Measurements from ENCODE around the gene DRAXIN.

Gene DRAXIN

DNA sequence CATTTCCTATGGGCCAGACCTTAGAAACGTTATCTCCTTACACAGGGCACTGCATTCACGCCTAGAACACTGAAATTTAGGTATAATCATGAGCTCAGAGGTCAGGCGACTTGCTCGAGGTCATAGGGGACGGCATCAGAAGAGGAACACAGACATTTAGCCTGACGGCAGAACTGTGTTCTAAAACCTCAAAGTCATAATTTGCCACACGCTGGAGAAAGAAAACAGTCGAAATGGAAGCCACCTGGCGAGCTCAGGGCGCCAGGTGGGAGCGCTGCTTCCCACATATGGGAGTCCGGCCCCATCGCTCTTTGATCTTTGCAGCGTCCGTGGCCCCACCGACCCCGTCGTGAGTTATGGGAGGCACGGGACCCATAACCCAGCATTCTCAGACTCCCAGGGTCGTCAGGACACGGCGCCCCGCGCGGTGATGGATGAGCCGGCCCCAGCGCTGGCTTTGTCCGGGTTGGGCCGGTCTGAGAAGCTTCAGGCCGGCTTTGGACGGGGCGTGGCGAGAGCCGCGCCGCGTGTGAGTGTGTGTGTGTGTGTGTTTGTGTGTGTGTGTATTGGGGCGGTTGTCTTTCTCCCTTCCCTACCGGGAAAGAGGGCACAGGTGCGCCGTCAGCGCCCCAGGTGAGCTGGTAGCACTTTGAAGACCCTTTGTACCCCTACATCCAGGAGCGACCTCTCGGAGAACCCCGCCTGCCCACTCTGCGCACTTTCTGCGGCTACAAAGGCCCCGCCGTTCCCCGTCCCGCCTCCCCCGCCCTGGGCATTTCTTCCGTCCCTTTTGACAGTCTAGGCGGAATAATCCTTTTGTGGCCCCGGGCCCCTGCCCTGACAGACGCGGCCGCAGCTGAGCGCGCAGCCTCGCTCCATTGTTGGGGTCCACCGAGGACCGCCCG is 861 bp upstream of the DRAXIN start:
- DNase-seq = no peak

DNA sequence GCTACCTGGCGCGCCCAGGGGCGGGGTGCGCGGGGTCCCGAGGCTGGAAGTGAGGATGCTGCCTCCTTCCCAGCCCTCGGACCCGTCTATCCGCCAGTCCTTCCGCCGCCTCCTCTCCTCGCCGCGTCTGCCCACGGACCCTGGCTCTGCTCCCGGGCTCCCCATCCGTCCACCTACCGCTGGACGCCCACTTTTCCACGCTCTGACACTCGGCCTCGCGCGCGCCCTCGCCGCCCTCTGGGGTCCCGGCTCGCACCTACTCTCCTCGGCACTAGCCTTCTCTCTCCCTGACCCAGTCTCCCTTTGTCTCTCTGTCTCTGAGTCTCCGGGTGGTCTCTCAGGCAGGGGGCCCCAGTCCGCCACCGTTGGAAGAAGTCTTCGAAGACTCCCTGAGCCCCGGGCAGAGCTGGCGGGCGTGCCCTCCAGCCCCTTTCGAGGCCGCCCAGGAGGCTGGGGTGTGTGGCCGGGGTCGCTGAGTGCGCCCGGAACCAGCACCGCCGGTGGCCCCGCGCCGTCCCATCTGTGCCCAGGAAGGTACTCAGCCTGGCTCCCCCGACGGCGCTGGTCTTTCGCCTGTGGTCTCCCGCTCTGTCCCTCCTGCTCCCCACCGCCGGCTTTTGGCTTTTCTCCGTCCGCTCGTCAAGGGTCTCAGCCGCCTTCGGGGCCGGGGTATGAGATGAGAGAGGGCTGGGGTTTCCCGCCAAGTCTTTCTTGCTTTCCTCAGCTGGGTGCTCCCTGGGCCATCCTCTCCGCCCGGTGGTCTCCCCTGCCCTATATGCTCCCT is 610 bp downstream of the DRAXIN start:
- no peak for DNase-seq

DNA sequence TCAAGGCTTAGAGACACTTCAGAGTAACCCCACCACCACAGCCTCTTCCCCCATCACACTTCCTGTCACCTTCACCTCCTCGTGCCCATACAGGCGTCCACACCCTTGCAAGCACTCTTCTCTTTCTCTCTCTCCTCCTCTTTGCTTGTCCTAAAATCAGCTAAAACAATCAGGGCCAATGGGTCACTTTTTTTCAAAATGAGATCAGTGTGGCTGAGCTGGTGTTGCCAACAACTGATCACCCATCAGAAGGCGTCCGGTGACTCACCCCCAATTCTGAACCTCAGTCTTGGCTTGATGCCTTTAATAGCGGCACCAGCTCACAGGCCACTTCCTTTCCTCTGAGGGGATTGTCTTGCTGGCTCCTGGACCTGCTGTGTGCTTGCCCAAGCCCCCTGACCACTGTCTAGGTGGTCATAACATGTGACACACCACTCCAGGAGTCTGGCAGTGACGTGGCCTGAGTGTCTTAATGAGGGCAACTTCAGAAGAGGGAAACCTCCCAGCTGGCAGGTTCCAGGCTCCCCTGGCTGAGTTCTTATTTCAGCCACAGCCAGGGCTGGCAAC is 1.6 kb downstream of the DRAXIN start:
- no peak for DNase-seq

DNA sequence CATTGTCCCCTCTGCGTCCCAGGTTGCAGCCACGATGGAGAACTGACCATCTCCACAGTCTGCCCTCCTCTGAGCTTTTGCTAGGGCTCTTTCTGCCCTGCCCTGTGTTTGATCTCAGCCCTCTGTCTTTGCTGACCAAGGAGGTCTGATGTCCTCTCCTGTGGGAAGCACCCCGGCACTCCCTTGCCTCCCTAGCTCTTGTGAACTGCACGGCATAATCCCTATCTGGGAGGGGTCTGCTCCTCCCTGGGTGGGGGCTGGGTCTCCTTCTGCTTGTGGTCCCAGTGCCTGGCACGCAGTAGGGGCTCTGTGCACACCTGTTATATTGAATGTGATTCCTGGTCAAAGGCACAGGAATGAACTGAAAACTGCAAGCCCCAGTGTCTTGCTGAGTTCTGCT is 2.4 kb downstream of the DRAXIN start:
- DNase-seq = no peak

DNA sequence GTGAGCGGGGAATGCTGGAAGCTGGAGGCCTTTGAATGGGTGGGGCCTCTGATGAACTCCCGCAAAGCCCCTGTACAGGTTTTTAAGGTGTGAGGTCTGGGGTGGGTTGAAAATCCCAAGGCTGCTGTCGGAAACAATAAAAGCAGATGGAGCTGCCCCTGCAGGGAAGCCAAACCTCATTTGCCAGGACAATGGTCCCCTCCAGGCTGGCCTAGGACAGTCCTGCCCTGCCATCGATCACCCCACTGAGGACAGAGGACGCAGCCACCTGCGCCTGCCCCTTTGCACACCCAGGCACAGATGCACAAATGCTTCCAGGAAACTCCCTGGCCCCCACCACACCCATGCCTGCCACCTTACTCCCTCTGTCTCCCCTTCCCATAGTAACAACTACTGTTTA is 4.4 kb downstream of the DRAXIN start:
- no peak for DNase-seq

DNA sequence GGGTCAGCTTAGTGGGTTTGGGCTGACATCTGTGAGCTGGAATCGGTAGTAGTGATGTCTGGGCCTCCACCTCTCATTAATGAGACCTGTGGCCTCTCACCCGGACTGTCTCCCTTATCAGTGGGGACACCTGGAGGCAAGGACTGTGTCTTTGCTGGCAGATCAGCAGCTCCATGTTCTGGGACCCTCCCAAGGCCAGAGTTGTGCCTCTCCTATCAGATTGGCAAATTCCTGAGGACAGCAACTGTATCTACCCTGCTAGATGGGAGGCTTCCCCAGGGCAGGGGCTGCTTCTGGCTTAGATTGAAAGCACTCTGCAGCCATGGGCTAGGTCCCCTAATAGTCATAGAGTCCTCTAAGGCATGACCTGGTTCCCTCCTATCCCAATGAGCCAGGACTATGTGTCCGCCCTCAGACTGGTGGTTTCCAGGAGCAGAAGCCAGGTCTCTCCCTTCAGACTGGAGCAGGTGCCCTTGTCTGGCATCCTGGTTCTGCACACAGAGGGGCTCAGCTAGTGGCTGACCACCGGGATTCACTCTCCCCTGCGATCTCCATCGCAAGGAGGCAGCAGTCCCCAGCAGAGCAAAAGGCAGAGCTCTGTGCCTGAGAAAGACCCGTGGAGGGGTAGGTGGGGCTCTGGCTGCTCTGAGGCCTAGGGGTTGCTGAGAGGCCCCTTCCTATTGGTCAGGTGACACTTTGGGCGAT is 5.8 kb downstream of the DRAXIN start:
- no peak for DNase-seq

DNA sequence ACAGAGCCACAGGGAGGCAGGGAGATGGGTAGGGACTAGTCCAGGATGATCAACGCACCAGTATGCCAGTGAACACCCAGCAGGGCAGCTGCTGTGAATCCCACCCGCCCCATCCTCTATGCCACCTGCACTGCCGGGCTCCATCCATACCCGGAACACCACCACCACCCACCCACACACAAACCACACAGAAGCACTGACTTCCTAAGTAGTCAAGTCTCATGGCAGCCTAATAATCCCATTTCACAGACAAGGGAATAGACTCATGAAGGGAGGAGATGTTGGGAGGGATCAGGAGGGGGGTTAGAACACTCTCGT is 6.3 kb downstream of the DRAXIN start:
- no peak for DNase-seq

DNA sequence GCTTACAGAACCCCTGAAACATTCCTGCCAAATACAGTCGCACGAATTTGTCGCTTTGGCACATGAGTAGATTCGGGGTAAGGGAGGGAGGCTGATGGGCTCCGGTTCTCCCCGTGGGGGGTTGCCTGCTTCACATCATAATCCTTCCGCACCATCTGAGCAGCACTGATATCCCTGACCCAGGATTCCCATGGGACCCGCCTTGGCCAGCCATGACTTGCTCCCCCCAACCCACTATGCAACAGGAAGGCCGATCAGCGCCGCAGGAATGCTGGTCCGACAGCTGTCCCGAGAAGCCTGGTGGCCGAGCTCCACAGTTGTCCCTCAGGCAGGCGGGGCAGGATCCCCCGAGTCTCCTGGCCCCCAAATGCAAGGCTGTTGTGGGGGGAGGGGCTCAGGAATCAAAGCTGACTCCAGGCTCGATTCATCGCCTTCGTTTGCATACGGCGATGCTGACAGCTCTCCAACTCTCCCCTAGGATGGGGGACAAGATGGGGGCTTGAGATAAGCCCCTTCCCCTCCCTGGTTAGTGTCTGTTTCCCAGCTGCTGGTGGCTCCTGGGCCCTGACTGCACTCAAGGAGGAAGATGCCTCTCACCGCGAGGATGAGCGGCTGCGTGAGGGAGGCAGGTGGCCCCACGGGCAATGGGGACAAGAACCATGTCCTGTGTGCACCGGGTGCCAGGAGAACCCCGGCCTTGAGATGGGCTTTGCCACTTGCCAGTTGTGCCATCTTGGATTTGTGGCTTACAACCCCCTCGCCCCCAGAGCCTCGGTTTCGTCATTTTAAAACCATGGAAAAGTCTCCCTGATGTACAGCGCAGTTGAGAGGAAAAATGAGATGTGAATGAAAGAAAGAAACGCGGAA is 9.3 kb downstream of the DRAXIN start:
- no peak for DNase-seq

DNA sequence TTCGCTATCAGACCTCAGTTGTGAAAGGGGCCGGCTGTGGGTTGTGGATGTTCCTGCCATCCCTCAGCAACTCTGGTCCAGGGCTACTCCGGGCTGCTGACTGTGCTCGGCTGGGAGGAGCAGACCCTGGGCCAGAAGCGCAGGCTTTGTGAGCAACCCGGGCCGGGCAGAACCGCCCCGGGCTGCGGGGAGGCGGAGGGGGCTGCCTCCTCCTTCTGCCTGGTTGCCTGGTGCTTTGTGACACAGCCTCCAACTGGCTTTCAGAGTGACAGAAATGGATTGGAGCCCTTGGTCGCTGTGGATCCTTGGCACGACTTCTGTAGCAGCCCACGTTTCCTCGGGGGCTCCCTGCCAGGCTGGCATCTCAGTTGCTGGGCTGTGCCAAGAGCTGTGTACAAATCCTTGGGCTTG is 10.0 kb downstream of the DRAXIN start:
- no peak for DNase-seq

DNA sequence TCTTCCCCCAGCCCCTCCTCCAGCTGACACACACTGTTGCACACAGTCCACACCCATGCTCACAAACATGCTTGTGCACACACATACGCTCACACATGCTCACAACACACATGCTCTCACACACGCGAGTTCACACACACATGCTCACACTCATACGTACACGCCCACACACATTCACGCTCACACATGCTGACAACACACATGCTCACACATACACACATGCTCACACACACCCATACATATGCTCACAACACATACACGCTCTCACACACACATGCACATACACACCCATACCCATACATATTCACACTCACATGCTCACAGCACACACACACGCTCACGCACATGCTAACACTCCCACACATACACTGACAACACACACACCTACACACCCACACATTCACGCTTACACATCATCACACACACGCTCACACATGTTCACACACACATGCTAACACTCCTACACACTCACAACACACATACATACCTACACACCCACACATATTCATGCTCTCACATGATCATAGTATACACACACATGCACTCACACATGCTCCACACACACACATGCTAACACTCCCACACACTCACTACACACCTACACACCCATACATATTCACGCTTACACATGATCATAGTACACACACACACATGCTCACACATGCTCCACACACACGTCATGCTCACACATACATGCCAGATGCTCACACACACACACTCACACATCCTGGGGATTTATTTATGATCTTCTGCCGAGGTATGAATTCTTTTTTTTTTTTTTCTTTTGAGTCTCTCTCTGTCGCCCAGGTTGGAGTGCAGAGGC is 10.7 kb downstream of the DRAXIN start:
- DNase-seq = no peak

DNA sequence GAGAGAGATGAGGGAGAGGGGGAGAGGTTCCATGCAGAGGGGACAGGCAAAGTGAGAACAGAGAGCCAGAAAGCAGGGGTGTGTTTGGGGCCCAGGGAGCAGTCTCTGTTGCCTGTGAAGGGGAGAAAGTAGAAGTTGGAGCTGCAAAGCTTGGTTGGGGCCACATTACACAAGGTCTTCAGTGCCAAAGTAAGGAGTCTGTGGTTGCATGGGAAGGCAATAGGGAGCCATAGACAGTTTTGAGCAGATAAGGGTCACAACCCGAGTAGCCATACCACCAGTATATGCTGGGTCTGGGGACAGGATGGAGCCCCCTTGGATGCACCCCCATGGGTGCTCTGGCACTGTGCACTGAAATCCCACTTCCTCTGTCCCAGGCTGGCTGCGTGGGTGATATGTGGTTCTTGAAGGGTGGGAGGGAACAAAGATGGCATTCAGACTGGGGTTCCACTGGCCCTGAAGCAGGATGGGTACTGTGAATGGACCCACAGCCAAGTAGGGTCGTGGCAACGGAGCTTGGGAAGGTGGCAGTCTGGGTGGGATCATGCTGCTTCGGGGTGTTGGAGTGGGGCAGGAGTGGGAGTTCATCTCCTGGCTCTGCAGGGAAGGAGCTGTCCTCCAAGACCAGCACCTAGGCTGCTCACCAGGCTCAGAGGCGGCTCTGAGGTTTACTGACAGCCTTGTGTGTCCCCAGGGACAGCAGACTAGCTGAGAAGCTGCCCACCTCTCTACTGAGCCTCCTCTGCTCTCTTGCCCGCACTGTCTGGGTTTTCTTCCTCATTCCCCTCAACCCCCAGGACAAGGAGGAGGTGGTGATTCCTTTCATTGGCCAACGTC is 12.1 kb downstream of the DRAXIN start:
- no peak for DNase-seq

DNA sequence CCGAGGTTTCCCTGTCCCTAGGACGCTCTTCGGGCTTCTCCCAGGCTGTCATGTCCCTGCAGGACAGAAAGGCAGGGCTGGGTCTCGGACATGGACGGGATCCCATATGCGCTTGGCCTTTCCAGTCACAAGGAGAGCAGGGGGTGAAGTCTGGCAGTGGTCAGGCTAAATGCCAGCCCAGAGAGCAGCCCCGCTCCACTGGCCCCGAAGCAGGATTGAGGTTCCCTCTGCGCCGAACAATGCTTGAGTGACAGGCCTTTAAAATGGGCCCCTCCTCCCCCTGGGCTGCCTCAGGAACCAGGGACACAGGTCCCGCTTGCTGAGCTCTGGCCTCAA is 12.7 kb downstream of the DRAXIN start:
- DNase-seq = no peak

DNA sequence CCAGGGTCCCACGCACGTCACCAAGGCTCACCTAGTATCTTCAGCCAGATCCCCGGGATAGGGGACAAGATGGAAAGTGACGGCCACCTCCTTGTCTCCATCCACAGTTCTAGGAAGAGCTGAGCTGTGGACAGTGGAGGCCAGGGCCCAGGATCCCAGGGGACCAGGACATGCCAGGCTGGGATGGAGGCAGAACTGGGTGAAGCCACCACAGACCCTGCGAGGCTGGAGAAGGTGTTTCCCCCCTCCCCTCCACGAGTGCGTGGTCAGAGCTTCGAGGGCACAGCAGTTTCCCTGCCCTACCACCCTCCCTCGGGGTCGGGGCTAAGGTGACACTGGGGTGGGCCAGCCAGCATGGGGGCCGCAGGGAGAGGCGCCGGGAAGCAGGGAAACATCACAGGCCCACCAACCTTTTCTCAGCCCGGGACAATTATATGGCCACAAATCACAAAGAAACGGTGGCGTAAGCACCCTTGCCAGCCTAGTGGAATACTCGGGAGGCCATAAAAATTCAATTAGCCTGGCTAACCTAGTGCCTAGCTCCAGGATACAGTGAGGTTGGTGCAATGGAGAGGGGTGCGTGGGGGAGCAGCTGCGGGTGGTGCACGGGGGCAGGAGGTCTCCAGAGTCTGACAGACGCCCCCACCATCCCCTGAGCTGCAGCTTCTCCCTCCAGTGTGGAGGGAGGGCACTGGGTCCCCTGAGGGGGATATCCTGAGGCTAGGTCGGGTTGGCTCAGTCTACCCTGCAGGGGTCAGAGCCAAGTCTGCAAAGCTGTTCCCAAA is 13.4 kb downstream of the DRAXIN start:
- DNase-seq = no peak

DNA sequence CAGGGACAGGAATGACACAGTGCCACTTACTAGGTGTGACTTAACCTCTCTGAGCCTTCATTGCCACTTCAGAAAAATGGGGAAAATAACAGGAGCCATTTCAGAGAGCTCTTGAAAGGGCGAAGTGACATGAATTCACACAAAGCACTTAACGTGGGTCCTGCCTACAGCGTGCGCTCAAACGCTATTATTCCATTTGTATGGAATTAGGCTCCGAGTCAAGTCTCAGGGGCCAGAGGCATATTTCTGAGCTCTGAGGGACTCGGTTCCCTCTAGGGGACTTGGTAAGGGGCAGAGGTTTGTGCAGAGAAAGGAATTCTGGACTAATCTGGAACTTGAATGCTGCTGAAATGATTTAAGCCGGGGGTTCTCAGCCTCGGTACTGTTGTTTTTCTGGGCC is 14.1 kb downstream of the DRAXIN start:
- no peak for DNase-seq

DNA sequence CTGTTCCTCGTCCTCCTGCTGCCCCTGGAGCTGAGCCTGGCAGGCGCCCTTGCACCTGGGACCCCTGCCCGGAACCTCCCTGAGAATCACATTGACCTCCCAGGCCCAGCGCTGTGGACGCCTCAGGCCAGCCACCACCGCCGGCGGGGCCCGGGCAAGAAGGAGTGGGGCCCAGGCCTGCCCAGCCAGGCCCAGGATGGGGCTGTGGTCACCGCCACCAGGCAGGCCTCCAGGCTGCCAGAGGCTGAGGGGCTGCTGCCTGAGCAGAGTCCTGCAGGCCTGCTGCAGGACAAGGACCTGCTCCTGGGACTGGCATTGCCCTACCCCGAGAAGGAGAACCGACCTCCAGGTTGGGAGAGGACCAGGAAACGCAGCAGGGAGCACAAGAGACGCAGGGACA is 14.8 kb downstream of the DRAXIN start:
- no peak for DNase-seq

DNA sequence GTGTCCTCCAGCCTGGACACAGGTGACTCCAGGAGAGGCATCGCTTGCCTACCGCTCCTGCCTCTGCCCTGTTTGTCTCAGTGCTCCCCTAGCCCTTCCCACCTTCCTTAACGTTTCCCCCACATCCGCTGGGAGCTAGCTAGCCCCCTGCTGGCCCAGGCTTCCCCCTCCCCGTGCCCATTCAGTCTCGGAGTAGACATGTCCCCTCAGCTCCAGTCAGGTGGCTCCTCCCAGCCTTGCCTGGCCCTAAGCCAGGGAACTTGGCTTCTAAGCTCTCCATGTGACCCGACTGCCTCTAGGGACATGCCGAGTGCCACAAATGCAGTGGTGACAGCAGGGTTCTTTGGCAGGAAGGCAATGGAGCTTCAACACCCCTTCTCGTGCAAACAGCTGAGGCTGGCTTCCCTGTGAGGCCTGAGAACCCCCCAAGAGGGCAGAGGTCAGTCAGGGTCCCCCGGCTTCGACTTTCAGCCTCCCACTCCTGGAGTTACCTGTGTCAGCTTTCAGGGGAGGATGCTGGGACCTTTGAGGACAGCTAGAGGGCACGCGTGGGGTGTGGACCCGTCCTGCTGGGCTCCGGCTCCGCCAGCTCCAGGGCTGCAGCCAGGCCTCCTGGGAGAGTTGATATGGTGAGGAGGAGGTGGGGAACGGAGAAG is 16.2 kb downstream of the DRAXIN start:
- DNase-seq = no peak

DNA sequence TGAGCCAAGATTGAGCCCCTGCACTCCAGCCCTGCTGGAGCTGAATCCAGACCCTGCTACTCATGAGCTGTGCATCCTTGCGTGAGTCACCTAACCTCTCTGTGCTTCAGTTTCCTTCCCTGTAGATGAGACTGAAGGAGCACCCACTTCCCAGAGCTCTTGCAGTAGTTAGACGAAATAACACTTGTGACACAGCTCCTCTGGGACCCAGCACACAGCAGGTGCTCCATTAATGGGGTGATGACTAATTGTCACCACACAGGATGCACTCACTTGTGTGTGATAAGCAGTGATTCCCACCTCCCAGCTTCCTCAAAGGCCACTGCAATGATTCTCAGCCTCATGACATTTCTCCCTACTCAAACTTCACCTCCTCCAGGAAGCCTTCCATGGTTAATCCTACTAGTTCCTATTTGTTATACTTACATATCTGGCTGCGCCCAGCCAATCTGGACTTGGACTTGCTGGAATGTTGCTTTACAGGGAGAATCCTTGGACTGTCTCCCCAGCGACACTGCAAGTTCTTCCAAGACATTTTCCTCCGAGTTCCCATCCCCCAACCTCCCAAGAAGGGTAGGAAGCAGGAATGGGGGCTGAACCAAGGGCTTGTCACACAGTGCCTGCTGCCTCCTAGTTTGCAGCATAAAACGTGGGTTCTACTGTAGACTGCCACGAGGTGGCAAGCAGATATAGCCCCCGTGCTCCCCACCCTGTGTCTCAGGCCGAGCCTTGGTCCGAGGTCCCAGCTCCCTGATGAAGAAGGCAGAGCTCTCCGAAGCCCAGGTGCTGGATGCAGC is 17.2 kb downstream of the DRAXIN start:
- DNase-seq = no peak

DNA sequence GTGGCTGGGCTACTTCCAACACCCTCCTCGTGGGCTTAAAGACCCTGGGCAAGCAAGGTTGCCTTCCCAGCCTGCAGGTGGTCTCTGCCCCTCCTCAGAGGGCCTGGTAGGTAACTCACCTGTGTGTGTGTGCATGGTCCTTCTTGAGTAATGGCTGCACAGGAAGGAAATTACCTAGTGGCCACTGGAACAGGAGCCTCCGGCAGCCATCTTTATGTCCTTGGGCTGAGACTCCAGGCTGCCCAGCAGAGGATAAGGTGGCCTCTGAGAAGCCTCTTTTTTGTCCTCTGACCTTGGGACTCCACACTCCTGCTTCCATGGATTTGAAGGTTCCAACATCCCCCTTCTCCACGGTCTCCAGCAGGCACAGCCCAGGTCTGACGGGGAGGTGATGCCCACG is 20.0 kb downstream of the DRAXIN start:
- DNase-seq = no peak
